Measurements from ENCODE around the gene ENAH.

DNA sequence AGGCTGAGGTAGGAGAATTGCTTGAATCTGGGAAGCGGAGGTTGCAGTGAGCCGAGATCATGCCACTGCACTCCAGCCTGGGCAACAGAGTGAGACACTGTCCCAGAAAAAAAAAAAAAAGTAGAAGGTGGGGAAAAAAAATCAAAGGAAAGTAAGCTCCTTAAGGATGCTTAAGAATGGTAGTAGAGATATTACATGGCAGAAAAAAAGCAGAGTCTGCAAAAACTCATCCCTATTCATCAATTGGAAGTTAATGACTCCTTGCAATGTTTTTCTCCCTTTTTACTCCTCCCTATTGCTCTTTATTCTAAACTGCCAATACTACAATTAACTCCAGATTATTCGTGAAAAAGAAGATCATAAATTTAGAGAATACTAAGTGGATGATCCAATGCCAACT lies 23.4 kb downstream of the ENAH start:
- TF ChIP-seq CTCF (IDR thresholded peaks at IDR 0.05) (no peak), POLR2A (IDR thresholded peaks at IDR 0.05) (no peak), EP300 (IDR thresholded peaks at IDR 0.05) (no peak)
